NCI-H146 treated with DMSO at 0.1 percent for 48 hours (cell line): ENCODE data around the gene IL2RG.

Source experiments
- DNase-seq: peaks from one replicate; lab custom pipeline; 2025; ENCODE audit not compliant: unreplicated experiment; lab: John Stamatoyannopoulos, UW

IL2RG gene

DNA sequence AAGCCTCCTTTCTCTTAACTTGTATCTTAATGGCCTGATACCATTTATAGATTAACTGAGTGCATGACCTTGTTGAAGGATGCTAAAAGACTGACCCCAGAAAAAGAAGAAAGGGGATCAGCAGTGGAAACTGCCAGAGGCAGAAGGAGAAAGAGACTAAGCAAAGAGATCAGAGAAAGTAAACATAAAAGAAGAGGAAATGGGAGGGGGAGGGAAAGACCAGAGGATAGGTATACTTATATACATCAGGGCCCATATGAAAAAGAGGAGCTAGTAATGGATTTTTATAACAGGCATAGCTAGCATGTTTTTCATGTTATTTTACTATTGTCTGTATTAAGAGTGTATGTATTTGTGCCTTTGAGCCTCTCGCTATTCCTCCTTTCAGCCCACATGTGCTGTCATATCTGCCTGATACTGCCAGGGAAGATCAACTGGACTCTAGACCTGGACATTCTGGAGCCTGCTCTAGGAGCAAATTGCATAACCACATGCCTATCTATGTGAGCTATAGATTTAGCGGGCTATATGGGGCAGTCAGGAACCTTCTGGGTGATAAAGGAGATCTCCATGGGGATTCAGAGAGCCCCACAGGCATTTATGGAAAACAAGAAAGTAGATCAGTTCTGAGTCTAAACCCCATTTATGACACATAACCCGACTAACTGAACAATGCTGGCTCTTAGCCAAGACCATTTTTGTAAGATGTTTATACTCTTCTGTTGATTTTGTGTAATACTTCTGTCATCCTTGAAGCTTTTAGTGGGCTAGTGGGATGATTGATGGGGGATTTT lies 29.9 kb downstream of the IL2RG start:
- no peak for DNase-seq

DNA sequence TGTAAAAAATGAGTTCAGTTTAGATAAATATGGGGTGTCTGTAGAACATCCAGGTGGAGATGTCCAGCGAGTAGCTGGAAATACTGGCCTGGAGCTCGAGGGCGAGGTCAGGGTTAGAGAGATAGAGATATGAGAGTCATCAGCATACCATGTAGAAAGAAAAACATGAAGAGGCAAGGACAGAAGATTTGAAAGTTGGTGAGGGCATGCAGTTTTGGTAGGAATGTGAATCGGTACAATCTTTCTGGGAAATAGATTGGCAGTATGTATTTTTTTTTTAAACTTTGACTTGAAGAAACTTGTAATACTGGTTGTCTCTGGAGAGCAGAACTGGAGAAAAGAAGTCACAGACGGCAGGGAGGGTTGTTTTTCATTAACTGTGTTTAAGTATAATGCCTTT lies 40.8 kb downstream of the IL2RG start:
- DNase-seq: no peak

DNA sequence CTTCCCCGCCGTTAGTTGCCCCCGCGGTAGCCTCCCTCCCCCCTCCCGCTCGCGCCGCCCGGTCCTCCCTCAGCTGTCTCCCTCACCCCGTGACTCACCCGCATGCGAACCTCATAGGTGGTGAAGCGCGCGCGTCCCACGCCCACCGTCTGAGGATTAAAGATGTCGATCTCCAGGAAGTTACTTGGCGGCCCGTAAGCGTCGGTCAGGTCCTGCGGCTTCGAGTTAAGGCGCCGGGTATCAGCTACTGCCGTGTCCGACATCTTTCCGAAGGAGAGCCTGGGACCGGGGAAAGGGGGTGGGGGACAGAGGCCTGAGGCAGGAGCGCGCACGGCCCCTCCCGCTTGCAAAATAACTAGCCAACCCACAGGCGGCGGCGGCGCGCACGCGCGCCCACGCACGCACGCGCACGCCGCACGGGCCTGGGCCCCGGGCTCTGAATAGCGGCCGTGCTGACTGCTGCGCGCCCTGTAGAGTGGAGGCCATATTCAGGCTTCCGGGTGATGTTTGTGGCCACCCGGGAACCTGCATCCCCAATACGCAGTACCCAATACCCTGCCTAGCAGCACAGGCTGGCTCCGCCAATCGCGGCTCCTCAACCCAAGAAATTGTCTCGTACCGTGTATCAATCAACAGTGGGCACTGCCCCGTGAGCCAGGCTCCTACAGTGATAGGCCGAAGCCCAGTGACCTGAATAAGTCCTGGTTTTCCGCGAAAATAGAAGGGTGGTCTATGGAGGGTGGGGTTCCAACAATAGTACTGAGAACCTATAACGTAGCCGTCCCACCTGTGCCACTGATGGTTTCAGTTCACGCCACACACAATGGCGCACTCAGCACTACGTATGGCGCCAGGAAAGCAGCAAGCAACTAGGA lies 43.1 kb downstream of the IL2RG start, which contains the start of gene SNX12:
Gene SNX12, minus strand, starts transcription at position 291 of the 875 bp plus-strand sequence. Its CDS starts 28 bp downstream, at position 263.
- DNase-seq: peak; percentile 79

DNA sequence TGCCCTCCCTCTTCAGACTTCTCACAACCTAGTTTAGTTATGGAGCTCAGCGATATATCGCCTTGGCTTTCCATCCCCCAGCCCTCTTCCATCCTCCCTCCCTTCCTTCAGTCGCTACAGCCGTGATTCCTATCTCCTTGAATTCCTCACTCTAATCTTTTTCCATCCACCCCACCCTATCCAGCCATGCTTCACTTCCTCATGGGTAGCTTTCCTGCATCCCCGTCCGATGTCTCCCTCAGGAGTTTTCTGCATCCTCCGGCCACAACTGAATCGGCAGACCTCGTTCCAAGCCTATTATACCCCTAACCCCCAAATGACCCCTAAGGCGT lies 43.7 kb downstream of the IL2RG start:
- DNase-seq: no peak

DNA sequence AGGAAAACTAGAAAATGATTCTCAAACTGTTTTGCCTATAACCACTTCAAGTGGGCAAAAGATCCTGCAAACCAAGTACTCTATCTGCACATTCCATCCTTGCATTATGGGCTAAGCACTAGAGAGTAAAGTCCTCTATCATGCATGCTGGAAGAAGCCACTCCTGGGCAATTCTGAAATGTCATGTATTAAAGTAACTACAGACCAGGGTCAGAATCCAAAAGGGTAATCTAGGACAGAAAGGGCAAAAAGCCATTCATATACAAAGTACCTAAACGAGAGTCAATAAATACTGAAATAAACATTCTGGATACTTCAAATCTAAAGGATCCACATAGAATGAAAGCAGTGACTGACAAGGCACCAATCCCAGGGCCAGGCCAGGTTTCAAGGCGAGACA lies 44.3 kb downstream of the IL2RG start:
- DNase-seq: no peak

DNA sequence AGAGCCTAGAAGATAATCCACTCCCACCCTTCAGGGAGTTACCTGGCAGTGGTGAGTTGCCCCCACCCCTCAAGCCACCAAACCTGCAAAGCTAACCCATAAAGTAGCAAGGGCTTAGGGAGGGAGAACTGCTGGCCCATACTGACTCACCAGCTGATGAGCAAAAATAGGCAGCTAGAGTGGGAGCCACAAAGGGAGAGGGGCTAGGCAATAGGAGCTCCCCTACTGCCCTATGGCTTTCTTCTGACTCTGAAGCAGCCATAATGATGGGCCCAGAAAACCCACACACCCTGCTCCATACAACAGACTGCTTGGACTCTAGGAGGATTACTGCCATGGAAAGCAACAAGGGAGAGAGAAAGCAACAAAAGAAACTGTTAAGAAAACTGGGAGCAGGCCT lies 51.2 kb downstream of the IL2RG start:
- DNase-seq: no peak

DNA sequence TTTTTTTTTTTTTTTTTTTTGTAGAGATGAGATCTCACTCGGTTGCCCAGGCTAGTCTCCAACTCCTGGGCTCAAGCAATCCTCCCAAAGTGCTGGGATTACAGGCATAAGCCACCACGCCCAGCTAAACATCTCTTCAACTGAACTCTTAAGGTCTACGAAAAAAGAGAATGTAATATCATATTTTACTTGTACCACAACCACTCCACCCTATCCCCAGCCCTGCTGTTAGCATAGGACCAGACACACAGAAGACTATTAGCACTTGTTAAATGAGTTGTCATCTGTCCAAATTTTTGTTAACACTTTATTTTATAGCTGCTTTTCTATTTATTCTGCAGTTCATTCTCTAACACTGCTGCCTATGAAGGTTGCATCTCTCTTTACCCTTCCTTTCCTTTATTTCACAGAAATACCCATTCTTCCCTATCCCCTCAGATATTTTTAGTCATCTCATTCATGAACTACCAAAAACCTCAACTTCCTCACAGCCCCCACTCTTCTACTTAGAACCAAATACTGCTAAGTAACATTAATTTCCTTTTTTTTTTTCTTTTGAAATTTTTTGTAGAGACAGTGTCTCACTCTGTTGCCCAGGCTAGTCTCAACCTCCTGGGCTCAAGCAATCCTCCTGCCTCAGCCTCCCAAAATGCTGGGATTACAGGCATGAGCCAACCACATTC lies 53.4 kb downstream of the IL2RG start:
- DNase-seq: no peak
